GM19099 (cell line): ENCODE measurements around the gene KHDRBS1.

Source experiments
- POLR2A ChIP-seq: IDR thresholded peaks from 3 replicates; pipeline ENCODE4 v1.6.1; 2011; ENCODE audit warnings: low read depth; ENCODE audit not compliant: insufficient read length; ENCODE audit errors: extremely low read depth

KHDRBS1 gene

GRCh38 chr1:32013386-32014198, at the start of gene KHDRBS1:
Gene KHDRBS1, plus strand, starts transcription at chr1:32013868. Its CDS starts 128 bp downstream, at chr1:32013996.
- peak; percentile 95 for TF ChIP-seq POLR2A

- TF ChIP-seq POLR2A, result no peak
These were observed 42.8 kb upstream of the KHDRBS1 start for GRCh38 chr1:31970873-31971272.

- no peak for TF ChIP-seq POLR2A
These were observed 37.3 kb upstream of the KHDRBS1 start for GRCh38 chr1:31976401-31976800.

- no peak for TF ChIP-seq POLR2A
These were observed 36.1 kb upstream of the KHDRBS1 start for GRCh38 chr1:31977385-31978131.

- no peak for TF ChIP-seq POLR2A
These were observed 34.7 kb upstream of the KHDRBS1 start for GRCh38 chr1:31978843-31979400.

GRCh38 chr1:31980835-31981455, 32.7 kb upstream of the KHDRBS1 start:
- no peak for TF ChIP-seq POLR2A

- TF ChIP-seq POLR2A, result no peak
These were observed 32.2 kb upstream of the KHDRBS1 start for GRCh38 chr1:31981456-31981839.

- no peak for TF ChIP-seq POLR2A
These were observed 31.7 kb upstream of the KHDRBS1 start for GRCh38 chr1:31981972-31982371.

GRCh38 chr1:31984419-31985347, 29.0 kb upstream of the KHDRBS1 start:
- no peak for TF ChIP-seq POLR2A

GRCh38 chr1:31985430-31985829, 28.2 kb upstream of the KHDRBS1 start:
- no peak for TF ChIP-seq POLR2A

- no peak for TF ChIP-seq POLR2A
These were observed 26.5 kb upstream of the KHDRBS1 start for GRCh38 chr1:31987135-31987619.

GRCh38 chr1:31989964-31990363, 23.7 kb upstream of the KHDRBS1 start:
- TF ChIP-seq POLR2A, result no peak

- no peak for TF ChIP-seq POLR2A
These were observed 22.5 kb upstream of the KHDRBS1 start for GRCh38 chr1:31991182-31991581.

GRCh38 chr1:31995263-31995662, 18.4 kb upstream of the KHDRBS1 start:
- TF ChIP-seq POLR2A, result no peak
